ENCODE measurements around the gene HHATL. TPM values are rescaled to one million over a fixed set of nuclear protein-coding genes. Genes with fewer than 3 reads are reported as not detected.

HHATL gene
- total and polyA plus RNA-seq, 2 donors (not counting 1 experiment from before 2014, with no cell fraction given), result not detected

- H3K27me3 ChIP-seq (ENCODE audit: control insufficient read depth, insufficient read depth, low read length), result no peaks in the 10 kb centered on the region
- TF ChIP-seq CTCF (conservative IDR thresholded peaks at IDR 0.05 in 1 of 2, IDR thresholded peaks at IDR 0.05 in 1 of 2; ENCODE audit: low read depth in 1 of 2, low read length in 2 of 2) (no peak), EZH2 (IDR thresholded peaks at IDR 0.05; ENCODE audit: low read length, missing control alignments) (no peak)
These were observed 19.1 kb upstream of the HHATL start for GRCh38 chr3:42721690-42722089.

GRCh38 chr3:42720126-42720525 lies 17.5 kb upstream of the HHATL start:
- no peaks in the 10 kb centered on the region for H3K4me1 ChIP-seq (ENCODE audit: control insufficient read depth, extremely low read depth, insufficient read depth, low read length)
- H2AFZ ChIP-seq (ENCODE audit: low read length), result no peak overlapping the region
- no peak overlapping the region for H3K4me2 ChIP-seq (ENCODE audit: extremely low read depth, insufficient read depth, low read length)
- no peak for DNase-seq (ENCODE audit: low read depth in 2 of 2)
- TF ChIP-seq CTCF (conservative IDR thresholded peaks at IDR 0.05 in 1 of 2, IDR thresholded peaks at IDR 0.05 in 1 of 2; ENCODE audit: low read depth in 1 of 2, low read length in 2 of 2) (no peak), EZH2 (IDR thresholded peaks at IDR 0.05; ENCODE audit: low read length, missing control alignments) (no peak)
- no peaks in the 10 kb centered on the region for H3K79me2 ChIP-seq (ENCODE audit: control insufficient read depth, insufficient read depth, low read length)
- no peaks in the 10 kb centered on the region for H3K9me3 ChIP-seq (ENCODE audit: control insufficient read depth, insufficient read depth, low read depth, low read length)
- H3K4me3 ChIP-seq (replicated peaks in 1 of 4; ENCODE audit: control extremely low read depth in 1 of 4, insufficient read depth in 1 of 4, low read depth in 3 of 4, low read length in 4 of 4), result no peak overlapping the region
- no peaks in the 10 kb centered on the region for H3K36me3 ChIP-seq (ENCODE audit: control insufficient read depth, insufficient read depth, low read length)
- H3K27ac ChIP-seq (ENCODE audit: insufficient read depth, low read length), result no peak overlapping the region
- H4K20me1 ChIP-seq (ENCODE audit: control insufficient read depth, extremely low read depth, insufficient read depth, low read length), result no peaks in the 10 kb centered on the region
- no peaks in the 10 kb centered on the region for H3K27me3 ChIP-seq (ENCODE audit: control insufficient read depth, insufficient read depth, low read length)
- no peak overlapping the region for H3K9ac ChIP-seq (ENCODE audit: insufficient read depth, low read length)

More at GRCh38 chr3:42721690-42722089, 19.1 kb upstream of the HHATL start:
- H2AFZ ChIP-seq (ENCODE audit: low read length), result no peak overlapping the region
- H3K79me2 ChIP-seq (ENCODE audit: control insufficient read depth, insufficient read depth, low read length), result no peaks in the 10 kb centered on the region
- no peaks in the 10 kb centered on the region for H3K9me3 ChIP-seq (ENCODE audit: control insufficient read depth, insufficient read depth, low read depth, low read length)
- no peak overlapping the region for H3K9ac ChIP-seq (ENCODE audit: insufficient read depth, low read length)
- H3K36me3 ChIP-seq (ENCODE audit: control insufficient read depth, insufficient read depth, low read length), result no peaks in the 10 kb centered on the region
- no peak overlapping the region for H3K4me3 ChIP-seq (replicated peaks in 1 of 4; ENCODE audit: control extremely low read depth in 1 of 4, insufficient read depth in 1 of 4, low read depth in 3 of 4, low read length in 4 of 4)
- no peak overlapping the region for H3K4me2 ChIP-seq (ENCODE audit: extremely low read depth, insufficient read depth, low read length)
- no peaks in the 10 kb centered on the region for H4K20me1 ChIP-seq (ENCODE audit: control insufficient read depth, extremely low read depth, insufficient read depth, low read length)
- H3K27ac ChIP-seq (ENCODE audit: insufficient read depth, low read length), result no peak overlapping the region
- DNase-seq (ENCODE audit: low read depth in 2 of 2), result no peak
- H3K4me1 ChIP-seq (ENCODE audit: control insufficient read depth, extremely low read depth, insufficient read depth, low read length), result no peaks in the 10 kb centered on the region

GRCh38 chr3:42719002-42719401 lies 16.4 kb upstream of the HHATL start:
- Histone ChIP-seq H3K9me3 (ENCODE audit: control insufficient read depth, insufficient read depth, low read depth, low read length) (no peaks in the 10 kb centered on the region), H3K36me3 (ENCODE audit: control insufficient read depth, insufficient read depth, low read length) (no peaks in the 10 kb centered on the region), H3K4me3 (replicated peaks in 1 of 4; ENCODE audit: control extremely low read depth in 1 of 4, insufficient read depth in 1 of 4, low read depth in 3 of 4, low read length in 4 of 4) (no peak overlapping the region), H3K79me2 (ENCODE audit: control insufficient read depth, insufficient read depth, low read length) (no peaks in the 10 kb centered on the region), H2AFZ (ENCODE audit: low read length) (no peak overlapping the region), H3K9ac (ENCODE audit: insufficient read depth, low read length) (no peak overlapping the region), H4K20me1 (ENCODE audit: control insufficient read depth, extremely low read depth, insufficient read depth, low read length) (no peaks in the 10 kb centered on the region), H3K4me2 (ENCODE audit: extremely low read depth, insufficient read depth, low read length) (no peak overlapping the region), H3K27me3 (ENCODE audit: control insufficient read depth, insufficient read depth, low read length) (no peaks in the 10 kb centered on the region), H3K27ac (ENCODE audit: insufficient read depth, low read length) (no peak overlapping the region), H3K4me1 (ENCODE audit: control insufficient read depth, extremely low read depth, insufficient read depth, low read length) (no peaks in the 10 kb centered on the region)
- no peak for DNase-seq (ENCODE audit: low read depth in 2 of 2)
- no peak for TF ChIP-seq EZH2 (IDR thresholded peaks at IDR 0.05; ENCODE audit: low read length, missing control alignments)
- TF ChIP-seq CTCF (conservative IDR thresholded peaks at IDR 0.05 in 1 of 2, IDR thresholded peaks at IDR 0.05 in 1 of 2; ENCODE audit: low read depth in 1 of 2, low read length in 2 of 2), result no peak

Data from fibroblast of lung (primary cell).